GM12801 (cell line): ENCODE measurements around the gene NOCT.

ENCODE experiments used
- TF ChIP-seq, protein P1 (sequence below): IDR thresholded peaks from one replicate; pipeline ENCODE4 v1.5.1; 2011; ENCODE audit warnings: control low read depth; ENCODE audit not compliant: insufficient read length; ENCODE audit errors: extremely low read depth

NOCT gene

GRCh38 chr4:139014371-139015268, 961 bp upstream of the NOCT start:
- TF ChIP-seq, protein P1, sequence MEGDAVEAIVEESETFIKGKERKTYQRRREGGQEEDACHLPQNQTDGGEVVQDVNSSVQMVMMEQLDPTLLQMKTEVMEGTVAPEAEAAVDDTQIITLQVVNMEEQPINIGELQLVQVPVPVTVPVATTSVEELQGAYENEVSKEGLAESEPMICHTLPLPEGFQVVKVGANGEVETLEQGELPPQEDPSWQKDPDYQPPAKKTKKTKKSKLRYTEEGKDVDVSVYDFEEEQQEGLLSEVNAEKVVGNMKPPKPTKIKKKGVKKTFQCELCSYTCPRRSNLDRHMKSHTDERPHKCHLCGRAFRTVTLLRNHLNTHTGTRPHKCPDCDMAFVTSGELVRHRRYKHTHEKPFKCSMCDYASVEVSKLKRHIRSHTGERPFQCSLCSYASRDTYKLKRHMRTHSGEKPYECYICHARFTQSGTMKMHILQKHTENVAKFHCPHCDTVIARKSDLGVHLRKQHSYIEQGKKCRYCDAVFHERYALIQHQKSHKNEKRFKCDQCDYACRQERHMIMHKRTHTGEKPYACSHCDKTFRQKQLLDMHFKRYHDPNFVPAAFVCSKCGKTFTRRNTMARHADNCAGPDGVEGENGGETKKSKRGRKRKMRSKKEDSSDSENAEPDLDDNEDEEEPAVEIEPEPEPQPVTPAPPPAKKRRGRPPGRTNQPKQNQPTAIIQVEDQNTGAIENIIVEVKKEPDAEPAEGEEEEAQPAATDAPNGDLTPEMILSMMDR: no peak

DNA sequence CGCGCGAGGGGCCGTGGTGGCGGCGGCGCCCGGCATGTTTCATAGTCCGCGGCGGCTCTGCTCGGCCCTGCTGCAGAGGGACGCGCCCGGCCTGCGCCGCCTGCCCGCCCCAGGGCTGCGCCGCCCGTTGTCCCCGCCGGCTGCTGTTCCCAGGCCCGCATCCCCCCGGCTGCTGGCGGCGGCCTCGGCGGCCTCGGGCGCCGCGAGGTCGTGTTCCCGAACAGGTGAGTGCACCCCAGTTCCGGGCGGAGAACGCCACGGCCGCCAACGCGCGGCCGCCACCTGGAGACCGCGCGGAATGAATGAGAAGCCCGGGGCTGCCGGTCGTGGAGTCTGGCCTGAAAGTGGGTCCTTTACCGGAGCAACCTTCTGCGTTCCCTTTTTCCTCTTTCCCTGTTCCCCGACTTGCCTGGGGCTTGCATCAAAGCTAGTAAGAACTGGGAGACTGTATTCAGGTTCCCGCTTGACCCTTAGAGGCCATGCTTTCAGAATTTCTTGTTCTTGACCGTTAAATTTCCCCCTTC, 429 bp downstream of the NOCT start:
- TF ChIP-seq, protein P1: no peak

DNA sequence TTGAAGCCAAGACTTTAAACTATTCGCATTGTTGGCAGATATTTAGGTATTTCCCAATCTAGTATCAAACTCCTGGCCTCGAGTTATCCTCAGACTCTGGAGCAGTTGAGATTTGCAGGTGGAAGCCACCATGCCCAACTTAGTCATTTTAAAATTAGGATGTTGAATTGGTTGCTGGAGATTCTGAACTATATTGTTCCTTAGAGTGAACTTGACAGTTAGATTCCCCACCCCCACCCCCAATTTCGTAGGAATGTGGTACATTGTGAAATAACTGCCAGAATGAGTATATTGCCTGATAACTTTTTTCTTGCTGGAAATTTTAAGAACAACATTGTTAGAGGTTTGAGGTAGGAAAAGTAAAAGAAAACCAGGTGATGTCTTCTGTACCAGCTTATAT, 2.3 kb downstream of the NOCT start:
- TF ChIP-seq, protein P1: no peak

- TF ChIP-seq, protein P1: no peak
Observed at GRCh38 chr4:139018501-139018900, 2.9 kb downstream of the NOCT start.

GRCh38 chr4:139018971-139019758, 3.6 kb downstream of the NOCT start:
- TF ChIP-seq, protein P1: no peak

GRCh38 chr4:139020384-139020783, 4.8 kb downstream of the NOCT start:
- TF ChIP-seq, protein P1: no peak

DNA sequence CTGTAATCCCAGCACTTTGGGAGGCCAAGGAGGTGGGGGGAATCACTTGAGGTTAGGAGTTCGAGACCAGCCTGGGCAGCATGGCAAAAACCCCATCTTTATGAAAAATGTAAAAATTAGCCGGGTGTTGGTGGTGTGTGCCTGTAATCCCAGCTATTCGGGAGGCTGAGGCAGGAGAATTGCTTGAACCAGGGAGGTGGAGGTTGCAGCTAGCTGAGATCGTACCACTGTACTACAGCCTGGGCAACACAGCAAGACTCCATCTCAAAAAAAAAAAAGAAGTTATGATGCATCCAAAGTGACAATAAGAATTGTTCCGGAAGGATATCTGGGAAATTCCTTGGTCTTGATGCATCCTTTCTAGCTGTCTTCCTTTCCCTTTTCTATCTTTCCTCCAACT, 7.3 kb downstream of the NOCT start:
- TF ChIP-seq, protein P1: no peak
